GM04504 (cell line): ENCODE measurements around the gene TIE1.

Source experiments
- DNase-seq: peaks from one replicate; pipeline ENCODE4 v3.0.0-alpha.2; 2012; ENCODE audit warnings: low read depth

The TIE1 gene

DNA sequence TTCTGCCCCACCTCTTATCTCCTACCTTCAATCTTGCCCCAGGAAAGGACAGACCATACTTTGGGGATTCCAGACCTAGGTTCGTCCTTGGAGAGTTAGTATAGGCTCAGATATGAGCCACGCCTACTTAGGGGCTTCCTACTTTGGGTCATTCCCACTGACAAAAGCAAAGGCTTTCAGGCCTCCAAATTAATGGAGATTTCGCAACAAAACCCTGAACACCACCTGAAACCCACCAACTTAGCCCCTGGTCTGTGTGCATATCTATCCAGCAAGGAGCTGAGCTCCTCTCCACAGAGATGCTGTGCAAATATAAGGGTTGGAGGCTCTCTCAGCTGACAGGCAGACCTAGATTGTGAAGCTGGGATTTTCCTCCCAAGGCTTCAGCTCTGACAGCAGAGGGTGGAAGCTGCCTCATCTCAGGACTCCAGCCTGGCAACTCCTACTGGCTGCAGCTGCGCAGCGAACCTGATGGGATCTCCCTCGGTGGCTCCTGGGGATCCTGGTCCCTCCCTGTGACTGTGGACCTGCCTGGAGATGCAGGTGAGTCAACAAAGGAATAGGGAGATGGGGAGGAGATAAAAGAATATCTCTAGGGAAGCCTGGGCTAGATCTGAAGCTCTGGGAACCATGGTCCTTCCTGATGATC is 38.9 kb downstream of the TIE1 start:
- no peak for DNase-seq

DNA sequence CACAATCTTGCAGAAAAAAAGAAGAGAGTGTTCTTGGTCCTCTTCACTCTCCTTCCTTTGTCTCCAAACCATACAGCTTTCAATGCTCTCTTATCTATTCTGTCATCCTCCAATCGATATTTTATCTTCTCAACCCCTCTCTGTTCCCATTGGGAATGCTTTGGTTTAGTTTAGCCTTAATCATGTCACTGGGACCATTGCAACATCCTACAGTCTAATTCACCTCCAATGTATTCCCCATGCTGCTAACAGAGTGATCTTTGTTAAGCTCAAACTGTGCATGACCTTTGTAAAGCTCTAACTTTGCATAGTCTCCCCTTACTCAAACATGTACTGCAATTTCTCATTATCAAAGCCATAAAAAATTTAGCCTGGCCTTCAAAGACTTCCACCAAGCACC is 39.8 kb downstream of the TIE1 start:
- no peak for DNase-seq

- no peak for DNase-seq
These were observed 43.6 kb downstream of the TIE1 start for GRCh38 chr1:43344267-43344850.

DNA sequence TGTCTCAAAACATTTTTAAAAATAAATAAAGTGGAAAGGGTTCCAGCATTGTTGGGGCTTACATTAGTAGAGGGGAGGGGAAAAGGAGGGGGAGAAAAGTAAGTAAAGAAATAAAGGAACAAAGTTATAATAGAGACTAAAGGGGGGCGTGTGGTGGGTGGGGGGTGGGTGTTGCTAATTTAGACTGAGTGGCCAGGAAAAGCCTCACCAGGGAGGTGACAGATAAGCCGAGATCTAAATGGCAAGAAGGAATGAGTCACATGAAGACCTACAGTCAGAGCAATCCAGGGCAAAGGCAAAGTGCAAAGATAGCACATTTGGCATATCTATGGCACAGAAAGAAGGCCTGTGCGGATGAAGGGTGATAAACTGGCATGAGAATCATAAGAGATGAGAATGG is 44.3 kb downstream of the TIE1 start:
- DNase-seq = no peak

- DNase-seq = no peak
These were observed 45.9 kb downstream of the TIE1 start for GRCh38 chr1:43346636-43347035.

- DNase-seq = no peak
These were observed 47.6 kb downstream of the TIE1 start for GRCh38 chr1:43348343-43348808.

DNA sequence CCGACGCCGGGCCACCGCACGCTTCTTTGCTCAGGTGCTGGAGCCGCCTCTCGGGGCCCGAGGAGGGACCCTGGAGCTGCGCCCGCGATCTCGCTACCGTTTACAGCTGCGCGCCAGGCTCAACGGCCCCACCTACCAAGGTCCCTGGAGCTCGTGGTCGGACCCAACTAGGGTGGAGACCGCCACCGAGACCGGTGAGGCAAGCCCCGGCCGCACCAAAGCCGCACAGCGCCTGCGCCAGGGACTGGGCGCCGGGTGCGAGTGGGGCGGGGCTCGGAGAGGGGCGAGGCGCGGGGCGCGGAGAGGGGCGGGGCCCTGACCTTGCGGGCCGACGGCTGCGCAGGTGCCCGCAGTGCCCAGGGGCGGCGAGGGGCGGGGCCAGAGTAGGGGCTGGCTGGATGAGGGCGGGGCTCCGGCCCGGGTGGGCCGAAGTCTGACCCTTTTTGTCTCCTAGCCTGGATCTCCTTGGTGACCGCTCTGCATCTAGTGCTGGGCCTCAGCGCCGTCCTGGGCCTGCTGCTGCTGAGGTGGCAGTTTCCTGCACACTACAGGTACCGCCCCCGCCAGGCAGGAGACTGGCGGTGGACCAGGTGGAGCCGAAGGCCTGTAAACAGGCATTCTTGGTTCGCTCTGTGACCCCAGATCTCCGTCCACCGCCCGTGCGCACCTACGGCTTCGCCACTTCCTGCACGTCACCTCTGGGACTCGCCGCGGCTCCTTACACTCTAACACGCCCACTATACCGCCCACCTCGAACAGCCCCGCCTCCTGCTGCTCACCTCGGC is 48.2 kb downstream of the TIE1 start:
- DNase-seq = no peak

DNA sequence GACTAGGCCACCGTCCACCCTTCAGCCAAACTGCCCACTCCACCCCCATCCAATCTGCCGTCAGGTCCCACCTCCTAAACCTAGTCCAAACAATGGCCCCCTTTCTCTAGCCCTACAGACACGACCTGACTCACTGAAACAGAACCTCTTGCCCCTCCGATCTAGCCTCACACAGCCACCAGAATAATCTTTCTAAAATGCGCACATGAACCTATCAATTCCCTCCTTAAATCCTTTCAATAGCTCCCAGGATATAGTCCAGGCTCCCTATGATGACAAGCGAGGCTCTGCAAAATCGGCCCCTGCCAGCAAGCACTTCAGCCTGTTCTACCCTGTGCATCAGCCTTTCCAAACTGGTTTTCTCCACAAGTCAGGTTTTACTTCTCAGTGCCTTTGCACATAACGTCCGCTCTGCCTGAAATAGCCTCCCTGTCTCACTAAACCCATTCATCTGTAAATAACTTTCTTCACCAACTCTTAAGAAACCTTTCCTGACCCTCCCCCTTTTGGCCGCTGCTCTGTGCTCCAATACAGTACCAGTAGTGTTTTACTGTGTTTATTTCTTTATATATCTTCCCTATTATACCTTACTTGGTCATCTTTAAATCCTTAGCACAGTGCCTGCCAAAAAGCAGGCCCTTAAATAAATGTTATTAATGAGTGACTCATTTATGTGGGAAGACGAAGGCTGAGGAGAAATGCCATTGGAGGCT is 49.0 kb downstream of the TIE1 start:
- no peak for DNase-seq

GRCh38 chr1:43350976-43351375 is 50.2 kb downstream of the TIE1 start:
- no peak for DNase-seq

GRCh38 chr1:43351421-43352350 is 50.9 kb downstream of the TIE1 start:
- DNase-seq = no peak

DNA sequence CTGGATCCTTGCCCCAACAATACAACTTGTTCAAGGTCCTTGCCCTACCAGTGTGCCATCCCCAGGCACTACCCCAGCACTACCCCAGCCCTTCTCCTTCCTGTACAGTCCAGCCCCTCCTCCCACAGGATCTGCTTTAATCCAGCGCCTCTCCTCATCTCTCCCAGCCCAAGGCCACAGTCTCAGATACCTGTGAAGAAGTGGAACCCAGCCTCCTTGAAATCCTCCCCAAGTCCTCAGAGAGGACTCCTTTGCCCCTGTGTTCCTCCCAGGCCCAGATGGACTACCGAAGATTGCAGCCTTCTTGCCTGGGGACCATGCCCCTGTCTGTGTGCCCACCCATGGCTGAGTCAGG is 51.5 kb downstream of the TIE1 start:
- no peak for DNase-seq

DNA sequence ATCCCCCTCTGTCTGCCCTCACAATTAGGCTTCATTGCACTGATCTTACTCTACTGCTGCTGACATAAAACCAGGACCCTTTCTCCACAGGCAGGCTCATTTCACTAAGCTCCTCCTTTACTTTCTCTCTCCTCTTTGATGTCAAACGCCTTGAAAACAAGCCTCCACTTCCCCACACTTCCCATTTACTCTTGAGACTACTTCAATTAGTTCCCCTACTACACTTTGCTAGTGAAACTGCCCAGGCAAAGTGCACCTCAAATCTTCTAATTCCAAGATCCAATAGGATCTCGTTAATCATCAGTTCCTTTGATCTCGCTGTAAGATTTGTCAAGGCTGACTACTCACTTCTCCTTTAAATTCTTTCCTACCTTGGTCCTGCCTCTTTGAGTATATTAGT is 52.1 kb downstream of the TIE1 start:
- no peak for DNase-seq

DNA sequence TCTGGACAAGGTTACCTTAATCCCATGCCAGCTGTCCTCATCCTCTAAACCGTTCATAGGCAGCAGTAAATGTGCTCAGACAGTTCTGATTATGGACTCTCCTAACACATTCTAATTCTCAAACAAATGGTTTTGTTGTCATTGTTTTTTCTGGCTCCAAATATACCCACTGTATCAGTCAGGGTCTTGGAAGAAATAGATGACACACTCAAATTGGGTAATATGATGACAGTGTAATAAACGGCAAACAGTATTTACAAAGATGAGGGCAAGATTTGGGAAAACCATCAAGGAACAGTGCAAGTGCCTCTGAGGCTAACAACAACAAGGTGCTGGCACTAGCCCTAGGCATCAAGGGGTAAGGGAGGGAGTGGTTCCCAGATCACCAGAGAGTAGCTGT is 53.7 kb downstream of the TIE1 start:
- no peak for DNase-seq

GRCh38 chr1:43354936-43355335 is 54.2 kb downstream of the TIE1 start:
- DNase-seq = no peak

GRCh38 chr1:43357251-43357650 is 56.5 kb downstream of the TIE1 start:
- DNase-seq = no peak

DNA sequence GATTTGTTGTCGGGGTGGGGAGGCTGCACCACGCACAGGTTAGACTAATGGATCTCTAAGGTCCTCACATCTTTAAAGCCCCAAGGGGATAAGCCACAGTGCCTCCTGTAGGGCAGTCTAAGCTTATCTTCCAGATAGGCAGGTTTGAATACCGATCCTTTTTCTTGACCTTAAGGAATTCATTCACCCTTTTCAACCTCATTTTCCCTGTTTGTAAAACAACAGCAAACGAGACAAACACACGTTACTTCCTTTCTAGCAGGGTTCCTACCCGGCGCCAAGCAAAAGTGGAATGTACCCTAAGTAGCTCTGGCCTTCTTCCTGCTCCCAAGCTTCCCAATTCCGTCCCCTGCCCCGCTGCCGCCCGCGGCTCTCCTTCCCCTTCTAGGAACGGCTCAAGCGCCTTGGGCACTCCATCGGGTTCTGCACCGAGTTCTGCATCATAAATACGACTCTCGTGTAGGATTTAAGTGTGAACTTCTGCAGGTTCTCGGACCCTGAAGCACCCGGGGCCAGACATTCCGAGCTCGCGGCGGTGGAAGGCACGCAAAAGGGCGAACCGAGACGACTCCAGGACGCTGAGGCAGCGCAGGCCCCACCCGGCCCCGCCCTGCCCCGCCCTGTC is 57.5 kb downstream of the TIE1 start:
- DNase-seq = no peak

DNA sequence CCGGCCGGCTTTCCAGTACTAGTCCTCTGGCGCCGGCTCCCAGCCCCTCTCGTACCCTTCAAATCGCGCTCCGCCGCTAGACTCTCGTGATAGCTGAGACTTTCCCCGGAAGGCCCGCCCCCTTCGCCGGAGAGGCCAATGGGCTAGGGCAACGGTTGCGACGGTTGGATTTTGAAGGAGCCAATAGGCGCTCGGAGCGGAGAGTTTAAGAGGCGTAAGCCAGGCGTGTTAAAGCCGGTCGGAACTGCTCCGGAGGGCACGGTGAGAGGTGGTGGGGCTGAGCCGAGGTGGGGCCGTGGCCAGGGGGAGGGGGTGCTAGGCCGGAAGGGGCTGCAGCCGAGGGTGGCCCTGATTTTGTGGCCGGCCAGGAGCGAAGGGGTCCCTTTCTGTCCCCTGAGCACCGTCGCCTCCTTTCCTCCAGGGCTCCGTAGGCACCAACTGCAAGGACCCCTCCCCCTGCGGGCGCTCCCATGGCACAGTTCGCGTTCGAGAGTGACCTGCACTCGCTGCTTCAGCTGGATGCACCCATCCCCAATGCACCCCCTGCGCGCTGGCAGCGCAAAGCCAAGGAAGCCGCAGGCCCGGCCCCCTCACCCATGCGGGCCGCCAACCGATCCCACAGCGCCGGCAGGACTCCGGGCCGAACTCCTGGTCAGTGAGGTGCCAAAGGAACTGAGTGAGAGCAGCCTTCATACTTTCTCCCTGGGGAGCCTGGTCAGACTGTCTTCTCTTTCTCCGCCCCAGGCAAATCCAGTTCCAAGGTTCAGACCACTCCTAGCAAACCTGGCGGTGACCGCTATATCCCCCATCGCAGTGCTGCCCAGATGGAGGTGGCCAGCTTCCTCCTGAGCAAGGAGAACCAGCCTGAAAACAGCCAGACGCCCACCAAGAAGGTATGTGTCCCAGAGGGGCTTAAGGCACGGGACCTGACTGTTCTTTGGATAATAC is 58.2 kb downstream of the TIE1 start, which contains the start of gene CDC20:
TSS of gene CDC20 (plus strand) at position 236 of the 948 bp plus-strand sequence. CDS start at position 471, 235 bp downstream.
- peak; percentile 93 for DNase-seq

GRCh38 chr1:43359696-43360095 is 58.9 kb downstream of the TIE1 start:
- no peak for DNase-seq

- DNase-seq = no peak
These were observed 59.8 kb downstream of the TIE1 start for GRCh38 chr1:43360616-43361015.
